ENCODE measurements around the gene AGAP1. TPM values are rescaled to one million over a fixed set of nuclear protein-coding genes. Genes with fewer than 3 reads are reported as not detected.

The AGAP1 gene
- total RNA-seq, 4 donors from 2014 or later, result 33.7 to 55.2 (median 37.5) TPM

- no peak for ATAC-seq
- Histone ChIP-seq H3K4me3 (no peak overlapping the region), H3K27me3 (no peaks in the 10 kb centered on the region), H3K9me3 (no peaks in the 10 kb centered on the region), H3K4me1 (peaks cover 0 to 47% (median 10%) of the 10 kb centered on the region in 3 donors), H3K36me3 (no peaks in the 10 kb centered on the region), H3K27ac (peak overlapping the region in 3 of 4 donors; percentile 49 to 73 (median 50))
- 22 to 46% methylated on average over 2 of the region's 2 CpGs for WGBS, 2 donors (ENCODE audit: low coverage in 1 of 2)
- TF ChIP-seq EP300 (IDR thresholded peaks at IDR 0.05) (no peak), POLR2A (IDR thresholded peaks at IDR 0.05) (no peak), POLR2AphosphoS5 (IDR thresholded peaks at IDR 0.05) (peak; percentile 21)
- TF ChIP-seq, protein P1, sequence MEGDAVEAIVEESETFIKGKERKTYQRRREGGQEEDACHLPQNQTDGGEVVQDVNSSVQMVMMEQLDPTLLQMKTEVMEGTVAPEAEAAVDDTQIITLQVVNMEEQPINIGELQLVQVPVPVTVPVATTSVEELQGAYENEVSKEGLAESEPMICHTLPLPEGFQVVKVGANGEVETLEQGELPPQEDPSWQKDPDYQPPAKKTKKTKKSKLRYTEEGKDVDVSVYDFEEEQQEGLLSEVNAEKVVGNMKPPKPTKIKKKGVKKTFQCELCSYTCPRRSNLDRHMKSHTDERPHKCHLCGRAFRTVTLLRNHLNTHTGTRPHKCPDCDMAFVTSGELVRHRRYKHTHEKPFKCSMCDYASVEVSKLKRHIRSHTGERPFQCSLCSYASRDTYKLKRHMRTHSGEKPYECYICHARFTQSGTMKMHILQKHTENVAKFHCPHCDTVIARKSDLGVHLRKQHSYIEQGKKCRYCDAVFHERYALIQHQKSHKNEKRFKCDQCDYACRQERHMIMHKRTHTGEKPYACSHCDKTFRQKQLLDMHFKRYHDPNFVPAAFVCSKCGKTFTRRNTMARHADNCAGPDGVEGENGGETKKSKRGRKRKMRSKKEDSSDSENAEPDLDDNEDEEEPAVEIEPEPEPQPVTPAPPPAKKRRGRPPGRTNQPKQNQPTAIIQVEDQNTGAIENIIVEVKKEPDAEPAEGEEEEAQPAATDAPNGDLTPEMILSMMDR (IDR thresholded peaks at IDR 0.05), result no peak
Measured at GRCh38 chr2:235616885-235617284, 123.0 kb downstream of the AGAP1 start.

DNA sequence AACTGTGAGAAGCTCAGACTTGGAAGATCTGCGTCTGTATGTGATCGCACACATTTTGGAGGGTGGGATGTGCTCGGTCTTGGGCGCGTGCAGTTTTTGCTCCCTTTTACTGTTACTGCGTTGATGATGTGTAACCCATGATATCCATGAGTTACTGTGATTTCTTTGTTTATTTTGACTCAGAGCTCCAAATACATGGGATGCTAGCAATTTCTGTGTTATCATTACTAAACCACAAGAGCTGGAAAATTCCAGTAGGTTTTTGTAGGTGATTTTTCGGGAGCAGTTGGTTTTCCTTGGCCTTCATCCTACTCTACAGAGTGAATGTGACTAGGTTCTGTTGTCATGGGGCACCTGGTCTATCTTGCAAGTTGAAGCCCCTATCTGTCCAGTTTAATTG, 124.2 kb downstream of the AGAP1 start:
- no peak for ATAC-seq
- H3K4me1 ChIP-seq, result peaks cover 0 to 55% (median 10%) of the 10 kb centered on the region in 3 donors
- no peaks in the 10 kb centered on the region for H3K9me3 ChIP-seq
- H3K4me3 ChIP-seq, result no peak overlapping the region
- no peaks in the 10 kb centered on the region for H3K27me3 ChIP-seq
- H3K27ac ChIP-seq, result peak overlapping the region in 1 of 4 donors; percentile 73
- no peaks in the 10 kb centered on the region for H3K36me3 ChIP-seq
- TF ChIP-seq EP300 (IDR thresholded peaks at IDR 0.05) (no peak), POLR2A (IDR thresholded peaks at IDR 0.05) (no peak), POLR2AphosphoS5 (IDR thresholded peaks at IDR 0.05) (no peak)
- TF ChIP-seq, protein P1 (IDR thresholded peaks at IDR 0.05), result no peak
- 87 to 92% methylated on average over 6 to 7 of the region's 7 CpGs for WGBS, 2 donors (ENCODE audit: low coverage in 1 of 2)

DNA sequence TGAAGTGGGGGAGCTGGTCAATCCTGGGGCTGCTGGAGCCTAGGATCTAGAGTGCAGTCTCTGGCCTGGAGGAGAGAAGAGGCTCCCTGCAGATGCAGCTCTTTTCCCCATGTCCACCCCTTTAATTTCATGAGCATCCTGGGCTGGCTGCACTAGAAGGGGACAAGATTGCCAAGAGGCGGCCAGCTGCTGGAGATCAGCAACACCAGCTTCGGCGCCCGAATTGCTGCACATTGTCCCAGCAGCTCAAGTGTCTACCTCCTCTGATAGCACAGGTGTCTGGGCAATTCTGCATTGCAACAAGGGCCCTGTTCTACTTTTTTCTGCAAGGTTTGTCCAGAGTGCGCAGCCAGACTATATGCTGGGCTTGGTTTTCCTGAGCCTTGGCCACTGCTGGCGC, 125.7 kb downstream of the AGAP1 start:
- no peaks in the 10 kb centered on the region for H3K36me3 ChIP-seq
- no peaks in the 10 kb centered on the region for H3K27me3 ChIP-seq
- H3K4me1 ChIP-seq, result peaks cover 0 to 60% (median 8%) of the 10 kb centered on the region in 3 donors
- H3K27ac ChIP-seq, result no peak overlapping the region
- no peak overlapping the region for H3K4me3 ChIP-seq
- H3K9me3 ChIP-seq, result no peaks in the 10 kb centered on the region
- WGBS, 2 donors (ENCODE audit: low coverage in 1 of 2), result 40 to 54% methylated on average over 1 to 3 of the region's 6 CpGs
- TF ChIP-seq POLR2AphosphoS5 (IDR thresholded peaks at IDR 0.05) (no peak), EP300 (IDR thresholded peaks at IDR 0.05) (no peak), POLR2A (IDR thresholded peaks at IDR 0.05) (no peak)
- TF ChIP-seq, protein P1 (IDR thresholded peaks at IDR 0.05), result no peak
- ATAC-seq, result no peak

GRCh38 chr2:235621736-235622135, 127.9 kb downstream of the AGAP1 start:
- H3K27me3 ChIP-seq, result no peaks in the 10 kb centered on the region
- no peaks in the 10 kb centered on the region for H3K9me3 ChIP-seq
- H3K27ac ChIP-seq, result no peak overlapping the region
- H3K36me3 ChIP-seq, result no peaks in the 10 kb centered on the region
- H3K4me3 ChIP-seq, result no peak overlapping the region
- no peak for ATAC-seq
- WGBS, 2 donors (ENCODE audit: low coverage in 1 of 2), result 60 to 78% methylated on average over 1 to 4 of the region's 7 CpGs
- no peak for TF ChIP-seq EP300 (IDR thresholded peaks at IDR 0.05)
- no peak for TF ChIP-seq POLR2A (IDR thresholded peaks at IDR 0.05)
- TF ChIP-seq, protein P1 (IDR thresholded peaks at IDR 0.05), result no peak
- TF ChIP-seq POLR2AphosphoS5 (IDR thresholded peaks at IDR 0.05), result no peak
- peaks cover 0 to 40% (median 0%) of the 10 kb centered on the region in 3 donors for H3K4me1 ChIP-seq

DNA sequence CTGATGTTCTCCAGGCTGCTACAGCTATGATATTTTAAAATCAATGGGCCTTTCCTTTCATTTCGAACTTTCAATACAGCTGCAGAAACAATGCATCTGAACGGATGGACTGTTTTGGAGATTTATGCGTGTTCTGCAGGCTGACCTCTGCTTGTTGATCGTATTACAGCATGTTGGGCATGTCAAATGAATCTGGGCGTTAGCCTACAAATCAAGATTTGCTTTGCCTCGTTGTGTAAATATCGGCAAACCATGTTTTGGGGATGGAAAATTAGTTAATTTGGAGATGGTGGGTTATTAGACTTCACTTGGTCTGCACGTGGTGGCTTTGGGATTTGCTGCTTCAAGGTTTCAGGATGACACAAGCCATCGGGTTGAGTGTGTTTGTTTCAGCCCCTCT, 129.3 kb downstream of the AGAP1 start:
- no peak for ATAC-seq
- 64 to 78% methylated on average over 5 to 9 of the region's 9 CpGs for WGBS, 2 donors (ENCODE audit: low coverage in 1 of 2)
- no peak overlapping the region for H3K4me3 ChIP-seq

More for the DNA sequence above, 129.3 kb downstream of the AGAP1 start:
- TF ChIP-seq, protein P1 (IDR thresholded peaks at IDR 0.05), result no peak
- TF ChIP-seq POLR2AphosphoS5 (IDR thresholded peaks at IDR 0.05) (no peak), POLR2A (IDR thresholded peaks at IDR 0.05) (no peak), EP300 (IDR thresholded peaks at IDR 0.05) (no peak)
- no peaks in the 10 kb centered on the region for H3K27me3 ChIP-seq
- H3K36me3 ChIP-seq, result no peaks in the 10 kb centered on the region
- H3K9me3 ChIP-seq, result no peaks in the 10 kb centered on the region
- H3K27ac ChIP-seq, result no peak overlapping the region
- peaks cover 0 to 37% (median 0%) of the 10 kb centered on the region in 3 donors for H3K4me1 ChIP-seq
